Brain pericyte (primary cell): ENCODE results near the gene ATF7.

Experiments used
- DNase-seq: peaks from one replicate; pipeline ENCODE4 v3.0.0-alpha.2; 2012; ENCODE audit warnings: low read depth, low spot score

ATF7 gene

DNA sequence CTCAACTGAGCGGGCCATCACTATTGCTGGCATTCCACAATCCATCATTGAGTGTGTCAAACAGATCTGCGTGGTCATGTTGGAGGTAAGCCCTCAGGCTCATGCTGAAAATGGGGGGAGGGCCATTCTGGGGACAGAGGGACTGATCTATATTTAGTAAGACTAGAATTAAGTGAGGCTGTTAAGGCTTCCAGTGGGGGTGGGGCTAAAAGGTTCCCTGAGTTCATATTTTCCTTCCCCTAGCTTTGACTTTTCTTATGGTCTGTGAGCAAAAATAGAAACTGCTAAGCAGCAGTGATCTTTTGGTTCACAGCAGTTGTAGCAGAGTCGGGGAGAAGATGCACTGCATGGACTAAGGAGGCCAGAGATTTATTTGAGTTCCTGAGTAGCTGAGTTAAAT, 165.1 kb downstream of the ATF7 start:
- no peak for DNase-seq

DNA sequence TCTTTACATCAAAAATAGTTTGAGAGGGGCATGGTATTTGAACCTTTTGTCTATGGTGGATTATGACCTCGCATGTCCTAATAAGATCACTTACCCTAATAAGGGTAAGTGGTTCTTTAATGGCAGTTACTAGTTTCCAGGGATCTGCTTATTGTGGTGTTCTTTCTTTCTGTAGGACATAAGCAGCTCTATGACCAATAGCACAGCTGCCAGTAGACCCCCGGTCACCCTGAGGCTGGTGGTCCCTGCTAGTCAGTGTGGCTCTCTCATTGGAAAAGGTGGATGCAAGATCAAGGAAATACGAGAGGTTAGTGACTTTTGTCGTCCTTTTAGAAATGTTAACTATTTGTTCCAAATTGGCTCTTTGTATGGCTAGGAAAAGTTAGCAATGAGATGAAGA, 167.1 kb downstream of the ATF7 start:
- no peak for DNase-seq
